Lower leg skin (tissue), 4 donors: ENCODE results near the gene KRI1. TPM values are rescaled to one million over a fixed set of nuclear protein-coding genes. Genes with fewer than 3 reads are reported as not detected.
"Not testable (repeated sequence)": the region's sequence is repeated elsewhere in the genome, so short reads cannot be mapped to it uniquely, and the experiment has no call there.

Experiments
- DNase-seq, 2 donors: peaks; one replicate each; pipeline ENCODE4 v3.0.0-alpha.2; 2019; ENCODE audit warnings: low spot score in 2 of 2
- H3K4me3 ChIP-seq: fragments of 200-600 bp; sonication (generic); 2 replicates; pipeline ENCODE4 v1.5.1; 2017; ENCODE audit warnings: mild to moderate bottlenecking, low read depth; ENCODE audit not compliant: poor library complexity, severe bottlenecking
- CTCF ChIP-seq, 3 donors: fragments of 450-650 bp; IDR thresholded peaks; one replicate each; pipeline ENCODE4 v1.5.1; 2016; ENCODE audit warnings: antibody characterized with exemption in 3 of 3, mild to moderate bottlenecking in 3 of 3, moderate library complexity in 2 of 3
- POLR2A ChIP-seq, 2 donors: fragments of 450-650 bp; IDR thresholded peaks; one replicate each; pipeline ENCODE4 v1.6.1; 2016 to 2017; ENCODE audit warnings: antibody characterized with exemption in 2 of 2, mild to moderate bottlenecking in 1 of 2, moderate library complexity in 1 of 2
- WGBS, 2 donors: methylation state at CpG; one replicate each; pipeline ENCODE4 v1.1.5; 2018; 5-methylcytosine and 5-hydroxymethylcytosine counted together
- intact Hi-C: fragments of 100-400 bp; cut with DNase I; formaldehyde crosslinking; loops from one replicate; pipeline ENCODE4 v1.15.0; 2023; ENCODE audit warnings: low total_unique reads
- total RNA-seq, 4 donors: library from RNA; depleted of rRNA; stranded (reverse); fragments of >200 nt; gene quantifications; one replicate each; pipeline ENCODE4 v1.1.0, GENCODE V29; 2016

KRI1 gene
- total RNA-seq, 4 donors from 2014 or later, result 23.8 to 59.3 (median 29.4) TPM

GRCh38 chr19:10554760-10555609 is 10.8 kb downstream of the KRI1 start:
- H3K4me3 ChIP-seq, result no peak overlapping the region
- intact Hi-C loops, result loop anchor here (10.0 kb wide), 1 partner anchor 50 kb away; the partner anchor contains the start of gene KEAP1
- DNase-seq, result no peak
- TF ChIP-seq POLR2A (IDR thresholded peaks at IDR 0.05), result no peak
- TF ChIP-seq CTCF (IDR thresholded peaks at IDR 0.05), result no peak
- 62% methylated on average over 30 of the region's 30 CpGs for WGBS, 2 donors

GRCh38 chr19:10553943-10554381 is 11.8 kb downstream of the KRI1 start:
- H3K4me3 ChIP-seq, result no peak overlapping the region
- 37 to 40% methylated on average over 11 to 12 of the region's 12 CpGs for WGBS, 2 donors
- intact Hi-C loops, result loop anchor here (10.0 kb wide), 1 partner anchor 49 kb away; the partner anchor contains the start of gene KEAP1
- TF ChIP-seq POLR2A (IDR thresholded peaks at IDR 0.05) (no peak), CTCF (IDR thresholded peaks at IDR 0.05) (no peak)
- DNase-seq, result no peak

- WGBS, 2 donors, result 73% methylated on average over 11 to 13 of the region's 13 CpGs
- intact Hi-C loops, result loop anchor here (10.0 kb wide), 1 partner anchor 48 kb away; the partner anchor contains the start of gene KEAP1
- TF ChIP-seq CTCF (IDR thresholded peaks at IDR 0.05) (no peak), POLR2A (IDR thresholded peaks at IDR 0.05) (no peak)
Measured at GRCh38 chr19:10553087-10553667, 12.6 kb downstream of the KRI1 start.

DNA sequence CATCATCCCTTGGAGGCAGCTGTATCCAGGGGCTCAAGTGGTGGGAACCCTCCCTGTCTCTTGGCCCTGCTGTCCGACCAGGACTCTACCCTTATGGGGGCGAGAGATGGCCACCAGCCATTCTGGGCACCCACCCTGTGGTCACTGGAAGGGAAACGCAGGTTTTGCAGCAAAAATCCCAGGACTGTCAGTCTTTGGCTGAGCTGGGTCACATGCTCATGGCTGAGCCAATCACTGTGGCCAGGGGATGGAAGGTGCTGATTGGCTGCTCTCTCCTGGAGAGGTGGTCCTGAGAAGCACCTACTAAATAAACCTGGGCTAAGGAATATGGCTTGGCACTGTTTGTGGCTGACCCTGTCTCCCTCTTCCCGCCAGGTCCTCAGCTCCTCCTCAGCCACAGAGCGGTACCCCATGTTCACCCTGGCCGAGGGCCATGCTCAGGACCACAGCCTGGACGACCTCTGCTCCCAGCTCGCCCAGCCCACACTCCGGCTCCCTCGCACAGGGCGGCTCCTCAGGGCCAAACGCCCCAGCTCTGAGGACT is 13.2 kb downstream of the KRI1 start:
- intact Hi-C loops, result loop anchor here (10.0 kb wide), 1 partner anchor 48 kb away; the partner anchor contains the start of gene KEAP1
- TF ChIP-seq CTCF (IDR thresholded peaks at IDR 0.05), result no peak
- no peak for TF ChIP-seq POLR2A (IDR thresholded peaks at IDR 0.05)
- no peak for DNase-seq
- 85 to 88% methylated on average over 11 to 12 of the region's 12 CpGs for WGBS, 2 donors
- H3K4me3 ChIP-seq, result no peak overlapping the region

More at GRCh38 chr19:10553087-10553667, 12.6 kb downstream of the KRI1 start:
- no peak overlapping the region for H3K4me3 ChIP-seq
- DNase-seq, result no peak

DNA sequence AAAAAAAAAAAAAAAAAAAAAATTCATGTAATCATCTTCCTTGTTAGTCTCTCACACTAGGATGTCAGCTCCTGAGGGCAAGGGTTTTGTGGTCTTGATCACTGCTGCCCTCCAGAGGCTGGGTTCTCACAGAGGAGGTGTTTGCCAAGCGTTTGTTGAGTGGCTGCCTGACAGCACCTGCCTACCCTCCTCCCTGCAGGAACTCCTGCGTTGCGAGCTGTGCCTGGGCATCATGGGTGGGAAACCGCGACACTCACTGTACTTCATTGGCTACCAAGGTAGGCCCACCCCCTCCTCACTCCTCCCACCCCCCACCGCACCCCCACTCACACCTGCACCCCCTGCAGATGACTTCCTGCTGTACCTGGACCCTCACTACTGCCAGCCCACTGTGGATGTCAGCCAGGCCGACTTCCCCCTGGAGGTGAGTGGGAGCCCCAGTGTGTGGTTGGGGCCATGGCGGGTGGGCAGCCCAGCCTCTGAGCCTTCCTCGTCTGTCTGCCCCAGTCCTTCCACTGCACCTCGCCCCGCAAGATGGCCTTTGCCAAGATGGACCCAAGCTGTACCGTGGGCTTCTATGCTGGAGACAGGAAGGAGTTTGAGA is 14.0 kb downstream of the KRI1 start:
- intact Hi-C loops, result loop anchor here (10.0 kb wide), 1 partner anchor 47 kb away; the partner anchor contains the start of gene KEAP1
- no peak for DNase-seq
- no peak for TF ChIP-seq CTCF (IDR thresholded peaks at IDR 0.05)
- TF ChIP-seq POLR2A (IDR thresholded peaks at IDR 0.05), result no peak
- WGBS, 2 donors, result 88 to 95% methylated on average over 12 of the region's 12 CpGs
- no peak overlapping the region for H3K4me3 ChIP-seq

DNA sequence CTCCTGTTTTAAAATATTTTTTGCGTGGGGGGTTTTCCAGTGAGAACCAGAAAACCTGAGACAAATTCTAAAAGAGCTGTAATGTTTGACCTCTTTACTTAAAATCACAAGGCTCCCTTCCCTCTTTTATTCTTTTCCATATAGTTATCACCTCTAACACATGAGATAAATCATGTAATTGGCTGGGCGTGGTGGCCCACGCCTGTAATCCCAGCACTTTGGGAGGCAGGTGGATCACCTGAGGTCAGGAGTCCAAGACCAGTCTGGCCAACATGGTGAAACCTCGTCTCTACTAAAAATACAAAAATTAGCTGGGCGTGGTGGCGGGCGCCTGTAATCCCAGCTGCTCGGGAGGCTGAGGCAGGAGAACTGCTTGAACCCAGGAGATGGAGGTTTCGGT is 14.8 kb downstream of the KRI1 start:
- 91% methylated on average over 9 of the region's 9 CpGs for WGBS, 2 donors
- intact Hi-C loops, result loop anchor here (10.0 kb wide), 1 partner anchor 46 kb away; the partner anchor contains the start of gene KEAP1
- H3K4me3 ChIP-seq, DNase-seq: not testable (repeated sequence)
